HepG2 (cell line): ENCODE data around the gene CLDN5. TPM values are rescaled to one million over a fixed set of nuclear protein-coding genes. Genes with fewer than 3 reads are reported as not detected.

Experiments used
- ATF1 ChIP-seq: IDR thresholded peaks from 2 replicates; pipeline ENCODE4 v1.6.1; 2016; ENCODE audit warnings: mild to moderate bottlenecking, control low read depth
- CBX1 ChIP-seq: IDR thresholded peaks from one replicate; pipeline ENCODE4 v1.6.1; 2016; ENCODE audit warnings: antibody characterized with exemption, low read depth
- CHCHD3 ChIP-seq: sonication (generic); formaldehyde crosslinking; IDR thresholded peaks from 2 replicates; pipeline ENCODE4 v1.8.0; 2022; ENCODE audit warnings: mild to moderate bottlenecking, missing genetic modification reagents, moderate library complexity
- CSRNP2 ChIP-seq: sonication (generic); formaldehyde crosslinking; conservative IDR thresholded peaks from 2 replicates; pipeline ENCODE4 v1.8.0; 2022; ENCODE audit warnings: low read depth, missing genetic modification reagents
- HOXD1 ChIP-seq: sonication (generic); formaldehyde crosslinking; IDR thresholded peaks from 2 replicates; pipeline ENCODE4 v1.5.0; 2020; ENCODE audit warnings: missing genetic modification reagents
- NFAT5 ChIP-seq: sonication (generic); formaldehyde crosslinking; IDR thresholded peaks from 2 replicates; pipeline ENCODE4 v1.4.0; 2020; ENCODE audit warnings: missing genetic modification reagents
- PREB ChIP-seq: sonication (generic); formaldehyde crosslinking; IDR thresholded peaks from 2 replicates; pipeline ENCODE4 v1.4.0; 2020; ENCODE audit warnings: missing genetic modification reagents
- SP140L ChIP-seq: sonication (generic); formaldehyde crosslinking; IDR thresholded peaks from 2 replicates; pipeline ENCODE4 v1.4.0; 2020; ENCODE audit warnings: missing genetic modification reagents, borderline replicate concordance
- ZIK1 ChIP-seq: sonication (generic); formaldehyde crosslinking; IDR thresholded peaks from 2 replicates; pipeline ENCODE4 v1.5.0; 2020; ENCODE audit warnings: mild to moderate bottlenecking, low read depth, missing genetic modification reagents, borderline replicate concordance
- ZNF224 ChIP-seq: sonication (generic); formaldehyde crosslinking; IDR thresholded peaks from 2 replicates; pipeline ENCODE4 v1.5.0; 2020; ENCODE audit warnings: mild to moderate bottlenecking, missing genetic modification reagents
- ZNF576 ChIP-seq: sonication (generic); formaldehyde crosslinking; IDR thresholded peaks from 2 replicates; pipeline ENCODE4 v1.4.0; 2020; ENCODE audit warnings: mild to moderate bottlenecking, missing genetic modification reagents
- polyA plus RNA-seq, 8 experiments: library from polyadenylated mRNA; depleted of rRNA in 3 of 8; stranded (reverse) in 7 of 8; unstranded in 1 of 8; fragments of >200 nt; fragmentation: Illumina TruSeq in 4 of 8; extraction: Trizol in 4 of 8; gene quantifications; 2 replicates each; pipeline versions ENCODE4 v1.2.1 to v1.2.3, GENCODE V29; 2011 to 2016; ENCODE audit warnings: low read depth in 4 of 8, missing spikeins in 1 of 8, mixed read lengths in 1 of 8; ENCODE audit not compliant: insufficient read depth in 1 of 8
- total RNA-seq, 5 experiments: library from RNA; depleted of rRNA; stranded (reverse); fragments of >200 nt; fragmentation: Illumina TruSeq; extraction: Trizol; gene quantifications; 2 replicates each; pipeline ENCODE4 v1.2.3, GENCODE V29; 2016; ENCODE audit warnings: low read depth in 1 of 5
- TF ChIP-seq, protein P1 (sequence below), 2 experiments: sonication (generic) in 1 of 2; formaldehyde crosslinking in 1 of 2; IDR thresholded peaks; 2 replicates each; pipeline versions ENCODE4 v1.4.0 to v1.6.1; 2016 to 2020; ENCODE audit warnings: borderline replicate concordance in 1 of 2, low read depth in 1 of 2, mild to moderate bottlenecking in 1 of 2, missing genetic modification reagents in 1 of 2
- TF ChIP-seq, protein P2 (sequence below): sonication (generic); formaldehyde crosslinking; conservative IDR thresholded peaks from 2 replicates; pipeline ENCODE4 v1.8.0; 2022; ENCODE audit warnings: missing genetic modification reagents

The CLDN5 gene
- total and polyA plus RNA-seq, 2 of the 13 experiments (the other 11 are each of a cell fraction or from before 2014, with no cell fraction given), result not detected

DNA sequence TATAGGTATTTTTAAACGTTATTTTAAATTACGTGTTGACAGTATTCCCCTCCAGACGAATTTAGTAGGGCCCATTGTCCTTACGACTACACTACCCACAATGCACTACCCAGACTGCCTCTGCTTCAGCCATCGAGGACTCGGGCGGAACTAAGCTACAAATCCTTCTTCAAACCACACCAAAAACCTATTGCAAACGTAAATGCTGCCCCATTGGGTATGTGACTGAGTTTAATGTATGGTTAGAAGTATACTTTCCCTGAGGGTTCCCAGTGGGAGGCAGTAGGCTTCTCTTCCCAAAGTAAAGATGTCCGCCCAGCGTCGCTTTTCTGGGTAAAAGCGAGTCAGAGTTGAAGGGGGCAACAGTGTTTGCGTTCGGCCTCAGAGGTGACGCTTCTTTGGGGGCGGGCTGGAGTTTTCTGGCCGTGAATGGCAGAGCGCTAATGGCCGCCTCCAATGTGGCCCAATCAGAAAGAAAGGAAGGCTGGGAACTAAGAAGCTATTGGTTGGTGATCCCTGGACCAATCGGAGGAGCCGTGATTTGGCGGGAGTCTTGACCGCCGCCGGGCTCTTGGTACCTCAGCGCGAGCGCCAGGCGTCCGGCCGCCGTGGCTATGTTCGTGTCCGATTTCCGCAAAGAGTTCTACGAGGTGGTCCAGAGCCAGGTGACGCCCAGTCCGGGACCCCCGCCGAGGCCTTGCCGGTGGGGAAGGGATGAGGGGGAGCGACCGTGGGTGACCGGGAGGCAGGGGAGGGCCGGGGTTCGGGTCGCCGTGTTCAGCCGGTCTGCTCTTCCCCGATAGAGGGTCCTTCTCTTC, 44.6 kb downstream of the CLDN5 start, which contains the start of gene CDC45 (continued):
- TF ChIP-seq, protein P1, sequence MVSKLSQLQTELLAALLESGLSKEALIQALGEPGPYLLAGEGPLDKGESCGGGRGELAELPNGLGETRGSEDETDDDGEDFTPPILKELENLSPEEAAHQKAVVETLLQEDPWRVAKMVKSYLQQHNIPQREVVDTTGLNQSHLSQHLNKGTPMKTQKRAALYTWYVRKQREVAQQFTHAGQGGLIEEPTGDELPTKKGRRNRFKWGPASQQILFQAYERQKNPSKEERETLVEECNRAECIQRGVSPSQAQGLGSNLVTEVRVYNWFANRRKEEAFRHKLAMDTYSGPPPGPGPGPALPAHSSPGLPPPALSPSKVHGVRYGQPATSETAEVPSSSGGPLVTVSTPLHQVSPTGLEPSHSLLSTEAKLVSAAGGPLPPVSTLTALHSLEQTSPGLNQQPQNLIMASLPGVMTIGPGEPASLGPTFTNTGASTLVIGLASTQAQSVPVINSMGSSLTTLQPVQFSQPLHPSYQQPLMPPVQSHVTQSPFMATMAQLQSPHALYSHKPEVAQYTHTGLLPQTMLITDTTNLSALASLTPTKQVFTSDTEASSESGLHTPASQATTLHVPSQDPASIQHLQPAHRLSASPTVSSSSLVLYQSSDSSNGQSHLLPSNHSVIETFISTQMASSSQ (IDR thresholded peaks at IDR 0.05; ENCODE audit: low read depth), result no peak
- TF ChIP-seq, protein P1 (CRISPR knock-in tag; IDR thresholded peaks at IDR 0.05; ENCODE audit: borderline replicate concordance), result peak; percentile 34; the same call in 1 of the 2 replicates
- TF ChIP-seq SP140L (CRISPR knock-in tag) (no peak), CBX1 (no peak), ATF1 (peak; percentile 95), CSRNP2 (CRISPR knock-in tag) (no peak), NFAT5 (CRISPR knock-in tag) (no peak), ZIK1 (no peak), CHCHD3 (CRISPR knock-in tag) (no peak), HOXD1 (no peak), ZNF224 (CRISPR knock-in tag) (no peak), ZNF576 (no peak), PREB (CRISPR knock-in tag) (no peak)
- TF ChIP-seq, protein P2, sequence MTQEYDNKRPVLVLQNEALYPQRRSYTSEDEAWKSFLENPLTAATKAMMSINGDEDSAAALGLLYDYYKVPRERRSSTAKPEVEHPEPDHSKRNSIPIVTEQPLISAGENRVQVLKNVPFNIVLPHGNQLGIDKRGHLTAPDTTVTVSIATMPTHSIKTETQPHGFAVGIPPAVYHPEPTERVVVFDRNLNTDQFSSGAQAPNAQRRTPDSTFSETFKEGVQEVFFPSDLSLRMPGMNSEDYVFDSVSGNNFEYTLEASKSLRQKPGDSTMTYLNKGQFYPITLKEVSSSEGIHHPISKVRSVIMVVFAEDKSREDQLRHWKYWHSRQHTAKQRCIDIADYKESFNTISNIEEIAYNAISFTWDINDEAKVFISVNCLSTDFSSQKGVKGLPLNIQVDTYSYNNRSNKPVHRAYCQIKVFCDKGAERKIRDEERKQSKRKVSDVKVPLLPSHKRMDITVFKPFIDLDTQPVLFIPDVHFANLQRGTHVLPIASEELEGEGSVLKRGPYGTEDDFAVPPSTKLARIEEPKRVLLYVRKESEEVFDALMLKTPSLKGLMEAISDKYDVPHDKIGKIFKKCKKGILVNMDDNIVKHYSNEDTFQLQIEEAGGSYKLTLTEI (CRISPR knock-in tag), result no peak
